Spleen (tissue), 11 donors: ENCODE data around the gene LPP. TPM values are rescaled to one million over a fixed set of nuclear protein-coding genes. Genes with fewer than 3 reads are reported as not detected.

Experiments used
- DNase-seq: peaks from one replicate; pipeline ENCODE4 v3.0.0-alpha.2; 2020
- H3K27ac ChIP-seq, 8 donors: fragments of 200-600 bp; sonication (generic) in 7 of 8; 1 replicate in 4 of 8; 2 replicates in 4 of 8; pipeline versions ENCODE4 v1.5.0 to v1.8.0; 2016 to 2021; ENCODE audit warnings: inconsistent platforms in 4 of 8, mild to moderate bottlenecking in 4 of 8, moderate library complexity in 1 of 8
- H3K27me3 ChIP-seq, 7 donors: fragments of 200-600 bp; sonication (generic) in 6 of 7; replicated peaks in 1 of 7; 1 replicate in 4 of 7; 2 replicates in 3 of 7; pipeline versions ENCODE4 v1.5.0 to v1.8.0; 2016 to 2021; ENCODE audit warnings: inconsistent platforms in 3 of 7, mild to moderate bottlenecking in 1 of 7
- H3K36me3 ChIP-seq, 6 donors: fragments of 200-600 bp; sonication (generic) in 5 of 6; 1 replicate in 4 of 6; 2 replicates in 2 of 6; pipeline versions ENCODE4 v1.5.0 to v1.8.0; 2016 to 2021; ENCODE audit warnings: inconsistent platforms in 2 of 6
- H3K4me1 ChIP-seq, 6 donors: fragments of 200-600 bp; sonication (generic) in 5 of 6; 1 replicate in 3 of 6; 2 replicates in 3 of 6; pipeline versions ENCODE4 v1.5.0 to v1.8.0; 2016 to 2021; ENCODE audit warnings: inconsistent platforms in 3 of 6
- H3K4me3 ChIP-seq, 8 donors: fragments of 200-600 bp; sonication (generic) in 7 of 8; 1 replicate in 4 of 8; 2 replicates in 4 of 8; pipeline versions ENCODE4 v1.5.0 to v1.8.0; 2016 to 2021; ENCODE audit warnings: inconsistent platforms in 4 of 8, mild to moderate bottlenecking in 4 of 8, moderate library complexity in 2 of 8
- H3K9me3 ChIP-seq, 8 donors: fragments of 200-600 bp; sonication (generic) in 7 of 8; 1 replicate in 4 of 8; 2 replicates in 4 of 8; pipeline versions ENCODE4 v1.5.0 to v1.8.0; 2016 to 2021; ENCODE audit warnings: inconsistent platforms in 4 of 8
- POLR2A ChIP-seq, 3 donors: fragments of 450-650 bp; IDR thresholded peaks; one replicate each; pipeline ENCODE4 v1.5.1; 2017; ENCODE audit warnings: antibody characterized with exemption in 3 of 3, mild to moderate bottlenecking in 1 of 3
- POLR2AphosphoS5 ChIP-seq, 3 donors: sonication (generic); formaldehyde crosslinking; IDR thresholded peaks; one replicate each; pipeline ENCODE4 v1.5.1; 2017; ENCODE audit warnings: antibody characterized with exemption in 3 of 3
- WGBS, 5 donors: extraction: QIAGEN DNeasy Blood & Tissue Kit in 3 of 5; methylation state at CpG; one replicate each; pipeline versions ENCODE4 v1.1.5 to v1.1.7; 2013 to 2018; 5-methylcytosine and 5-hydroxymethylcytosine counted together
- intact Hi-C: fragments of 100-400 bp; cut with DNase I; formaldehyde crosslinking; loops from one replicate; pipeline ENCODE4 v1.15.0; 2023; ENCODE audit warnings: low total_unique reads
- polyA plus RNA-seq, 3 donors: library from polyadenylated mRNA; stranded (reverse); fragments of 200-250 nt; gene quantifications; one replicate each; pipeline ENCODE4 v1.2.1, GENCODE V29; 2013
- total RNA-seq, 7 donors: library from RNA; depleted of rRNA in 3 of 7; stranded (reverse); fragments of >200 nt in 3 of 7; fragmentation: NEBNext Ultra II Directional in 4 of 7; extraction: Animal tissue kit (Norgen Biotek cat#: 25700) in 4 of 7; gene quantifications; one replicate each; pipeline versions ENCODE4 v1.1.0 to v1.2.1, GENCODE V29; 2016 to 2021
- TF ChIP-seq, protein P1 (sequence below), 11 experiments: fragments of 200-600 bp in 7 of 11; fragments of 450-650 bp in 4 of 11; sonication (generic) in 4 of 11; IDR thresholded peaks in 8 of 11; conservative IDR thresholded peaks in 3 of 11; 1 replicate in 7 of 11; 2 replicates in 4 of 11; pipeline versions ENCODE4 v1.4.0 to v1.8.0; 2016 to 2021; ENCODE audit warnings: antibody characterized with exemption in 11 of 11, inconsistent platforms in 4 of 11, mild to moderate bottlenecking in 1 of 11
- donor health status: healthy with polysubstance abuse.
- donor health status: DM: no; HTN: no; CAD: no; lungs with moderate emphysema.
- donor health status: DM: no; HTN: no; CAD: no.
- donor health status: Bipolar disorder and iron deficiency.
- donor health status: healthy.
- donor health status: DM: no; HTN: no; CAD: no.
- donor health status: DM: yes; HTN: yes; CAD: no.

Gene LPP
- total and polyA plus RNA-seq, 10 donors = 2.4 to 270 (median 156) TPM

DNA sequence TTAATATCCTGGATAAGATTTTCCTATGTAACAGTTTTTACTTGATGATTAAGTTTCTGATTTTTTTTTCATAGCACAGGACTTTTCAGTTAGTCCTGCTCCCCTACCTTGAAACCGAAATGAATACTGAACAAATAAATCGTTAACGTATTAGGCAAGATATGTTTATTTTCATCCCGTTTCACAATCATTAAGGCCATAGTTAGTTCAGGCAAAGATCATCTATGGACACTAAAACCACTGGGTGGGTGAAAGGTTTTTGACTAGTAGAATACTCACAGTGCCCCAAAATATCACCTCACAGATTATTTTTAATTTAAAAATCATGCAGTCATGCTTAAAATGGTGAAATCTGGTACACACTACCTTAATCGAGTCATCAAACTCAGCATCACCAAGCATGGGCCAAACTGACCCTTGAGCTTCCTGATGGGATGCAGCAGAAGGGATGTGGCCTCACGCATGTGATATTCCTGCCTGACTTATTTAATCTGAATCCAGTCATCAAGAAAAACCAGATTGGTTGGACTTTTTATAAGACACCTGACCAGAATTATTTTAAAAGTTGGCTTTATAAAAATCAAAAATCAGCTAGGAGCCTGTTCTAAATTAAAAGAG is 365.0 kb downstream of the LPP start:
- Histone ChIP-seq H3K27me3 (no peaks in the 10 kb centered on the region), H3K27ac (no peak overlapping the region), H3K36me3 (no peaks in the 10 kb centered on the region), H3K4me1 (no peaks in the 10 kb centered on the region), H3K4me3 (no peak overlapping the region), H3K9me3 (no peaks in the 10 kb centered on the region)
- no peak for TF ChIP-seq POLR2A (IDR thresholded peaks at IDR 0.05)
- DNase-seq = no peak
- intact Hi-C loops = no loop called here
- WGBS, 5 donors = 92 to 98% (median 96%) methylated on average over 6 of the region's 6 CpGs

DNA sequence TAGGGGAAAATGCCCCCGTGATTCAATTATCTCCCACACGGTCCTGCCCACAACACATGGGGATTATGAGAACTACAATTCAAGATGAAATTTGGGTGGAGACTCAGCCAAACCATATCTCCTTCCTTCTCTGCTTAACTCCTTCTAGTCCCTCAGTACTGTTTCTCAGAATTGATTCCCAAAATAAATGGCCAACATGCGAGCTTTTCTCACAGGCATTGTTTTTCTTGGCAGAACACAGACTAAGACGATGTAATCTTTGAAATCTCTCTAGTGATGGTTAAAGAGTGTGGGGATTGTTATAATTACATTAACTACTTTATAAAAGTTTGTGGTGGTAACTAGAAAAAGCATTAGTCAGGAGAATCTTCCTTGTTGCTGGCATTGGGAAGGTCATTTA is 366.5 kb downstream of the LPP start:
- Histone ChIP-seq H3K36me3 (peaks cover 0 to 11% (median 4%) of the 10 kb centered on the region in 6 donors), H3K4me3 (no peak overlapping the region), H3K27ac (no peak overlapping the region), H3K27me3 (no peaks in the 10 kb centered on the region), H3K9me3 (no peaks in the 10 kb centered on the region), H3K4me1 (no peaks in the 10 kb centered on the region)
- DNase-seq = no peak
- WGBS, 5 donors = 71 to 89% (median 81%) methylated on average over 4 of the region's 4 CpGs
- intact Hi-C loops = no loop called here
- TF ChIP-seq POLR2AphosphoS5 (IDR thresholded peaks at IDR 0.05) (no peak), POLR2A (IDR thresholded peaks at IDR 0.05) (no peak)
- TF ChIP-seq, protein P1, sequence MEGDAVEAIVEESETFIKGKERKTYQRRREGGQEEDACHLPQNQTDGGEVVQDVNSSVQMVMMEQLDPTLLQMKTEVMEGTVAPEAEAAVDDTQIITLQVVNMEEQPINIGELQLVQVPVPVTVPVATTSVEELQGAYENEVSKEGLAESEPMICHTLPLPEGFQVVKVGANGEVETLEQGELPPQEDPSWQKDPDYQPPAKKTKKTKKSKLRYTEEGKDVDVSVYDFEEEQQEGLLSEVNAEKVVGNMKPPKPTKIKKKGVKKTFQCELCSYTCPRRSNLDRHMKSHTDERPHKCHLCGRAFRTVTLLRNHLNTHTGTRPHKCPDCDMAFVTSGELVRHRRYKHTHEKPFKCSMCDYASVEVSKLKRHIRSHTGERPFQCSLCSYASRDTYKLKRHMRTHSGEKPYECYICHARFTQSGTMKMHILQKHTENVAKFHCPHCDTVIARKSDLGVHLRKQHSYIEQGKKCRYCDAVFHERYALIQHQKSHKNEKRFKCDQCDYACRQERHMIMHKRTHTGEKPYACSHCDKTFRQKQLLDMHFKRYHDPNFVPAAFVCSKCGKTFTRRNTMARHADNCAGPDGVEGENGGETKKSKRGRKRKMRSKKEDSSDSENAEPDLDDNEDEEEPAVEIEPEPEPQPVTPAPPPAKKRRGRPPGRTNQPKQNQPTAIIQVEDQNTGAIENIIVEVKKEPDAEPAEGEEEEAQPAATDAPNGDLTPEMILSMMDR (IDR thresholded peaks at IDR 0.05 in 8 of 11, conservative IDR thresholded peaks at IDR 0.05 in 3 of 11) = no peak

DNA sequence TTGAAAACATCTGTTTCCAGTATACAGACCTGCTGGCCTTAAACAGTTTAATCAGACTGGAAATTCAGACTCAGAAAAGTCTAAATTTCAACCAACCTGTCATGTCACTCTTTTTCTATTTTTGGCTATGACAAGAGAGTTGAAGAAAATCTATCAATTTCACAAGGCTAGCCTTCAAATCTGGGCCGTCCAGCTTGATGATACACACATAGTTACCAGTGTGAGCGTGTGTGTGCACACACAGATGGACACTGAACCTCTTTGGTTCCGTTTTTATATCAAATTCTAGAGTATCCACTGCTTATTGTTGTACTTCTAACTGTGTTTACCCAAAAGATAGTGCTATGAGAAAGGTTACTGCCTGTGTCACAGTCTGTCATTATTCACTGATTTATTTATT is 368.2 kb downstream of the LPP start:
- Histone ChIP-seq H3K4me1 (peaks cover 0 to 6% (median 0%) of the 10 kb centered on the region in 6 donors), H3K9me3 (no peaks in the 10 kb centered on the region), H3K27me3 (no peaks in the 10 kb centered on the region), H3K4me3 (no peak overlapping the region), H3K27ac (no peak overlapping the region), H3K36me3 (peaks cover 0 to 26% (median 4%) of the 10 kb centered on the region in 6 donors)
- WGBS, 5 donors = 92 to 98% (median 93%) methylated on average over 3 of the region's 3 CpGs
- TF ChIP-seq, protein P1 (IDR thresholded peaks at IDR 0.05 in 8 of 11, conservative IDR thresholded peaks at IDR 0.05 in 3 of 11) = no peak
- TF ChIP-seq POLR2AphosphoS5 (IDR thresholded peaks at IDR 0.05) = no peak
- TF ChIP-seq POLR2A (IDR thresholded peaks at IDR 0.05) = no peak
- DNase-seq = no peak
- intact Hi-C loops = no loop called here

DNA sequence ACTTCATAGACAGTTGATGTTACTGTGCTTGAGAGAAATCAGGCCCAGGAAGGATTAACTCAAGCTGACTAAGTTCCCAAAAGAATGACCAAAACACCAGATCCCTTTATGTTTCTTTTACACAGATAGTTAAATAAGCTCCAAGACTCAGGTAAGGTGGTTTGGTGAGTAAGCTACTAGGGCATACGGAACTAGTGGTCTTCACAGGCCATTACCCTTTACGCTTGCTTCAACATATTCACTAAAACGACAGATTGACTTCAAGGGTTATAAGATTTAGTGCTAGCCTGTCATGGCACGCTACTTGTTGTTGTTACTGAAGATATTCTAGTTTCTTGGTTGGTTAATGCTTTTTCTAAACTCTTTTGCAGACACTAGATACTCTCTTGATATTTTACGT is 369.3 kb downstream of the LPP start:
- peaks cover 0 to 32% (median 4%) of the 10 kb centered on the region in 6 donors for H3K36me3 ChIP-seq
- H3K9me3 ChIP-seq = no peaks in the 10 kb centered on the region
- no peak for DNase-seq
- no peak overlapping the region for H3K4me3 ChIP-seq
- H3K4me1 ChIP-seq = peaks cover 0 to 6% (median 0%) of the 10 kb centered on the region in 6 donors
- WGBS, 5 donors = 93 to 98% (median 97%) methylated on average over 5 of the region's 5 CpGs
- intact Hi-C loops = no loop called here
- H3K27me3 ChIP-seq = no peaks in the 10 kb centered on the region
- H3K27ac ChIP-seq = no peak overlapping the region
- no peak for TF ChIP-seq POLR2AphosphoS5 (IDR thresholded peaks at IDR 0.05)
- TF ChIP-seq, protein P1 (IDR thresholded peaks at IDR 0.05 in 8 of 11, conservative IDR thresholded peaks at IDR 0.05 in 3 of 11) = no peak
- no peak for TF ChIP-seq POLR2A (IDR thresholded peaks at IDR 0.05)
